Right lobe of liver (tissue), 6 donors: ENCODE data around the gene SLC7A10. TPM values are rescaled to one million over a fixed set of nuclear protein-coding genes. Genes with fewer than 3 reads are reported as not detected.

Experiments used
- ATAC-seq, 4 donors: fragments of 200-7000 bp; cut with Tn5 transposase; one replicate each; pipeline ENCODE4 v1.9.1; 2020; ENCODE audit warnings: mild to moderate bottlenecking in 4 of 4, moderate library complexity in 4 of 4
- DNase-seq, 3 donors: peaks; one replicate each; pipeline ENCODE4 v3.0.0-alpha.2; 2020
- H3K27ac ChIP-seq, 3 donors: fragments of 200-600 bp; one replicate each; pipeline ENCODE4 v1.8.0; 2022
- H3K27me3 ChIP-seq, 2 donors: fragments of 200-600 bp; one replicate each; pipeline ENCODE4 v1.8.0; 2022
- H3K36me3 ChIP-seq, 4 donors: fragments of 200-600 bp; sonication (generic) in 1 of 4; one replicate each; pipeline versions ENCODE4 v1.5.1 to v1.8.0; 2017 to 2022; ENCODE audit warnings: control low read depth in 1 of 4
- H3K4me1 ChIP-seq, 4 donors: fragments of 200-600 bp; sonication (generic) in 1 of 4; one replicate each; pipeline versions ENCODE4 v1.5.1 to v1.8.0; 2017 to 2022; ENCODE audit warnings: control low read depth in 1 of 4
- H3K4me3 ChIP-seq, 3 donors: fragments of 200-600 bp; one replicate each; pipeline ENCODE4 v1.8.0; 2022
- H3K9me3 ChIP-seq, 4 donors: fragments of 200-600 bp; sonication (generic) in 1 of 4; one replicate each; pipeline versions ENCODE4 v1.5.1 to v1.8.0; 2017 to 2022; ENCODE audit warnings: control low read depth in 1 of 4
- CTCF ChIP-seq, 4 donors: fragments of 200-600 bp in 3 of 4; fragments of 450-650 bp in 1 of 4; IDR thresholded peaks; one replicate each; pipeline versions ENCODE4 v1.5.1 to v1.8.0; 2016 to 2022; ENCODE audit warnings: antibody characterized with exemption in 4 of 4, mild to moderate bottlenecking in 2 of 4
- POLR2A ChIP-seq: fragments of 450-650 bp; IDR thresholded peaks from one replicate; pipeline ENCODE4 v1.6.1; 2017; ENCODE audit warnings: antibody characterized with exemption, mild to moderate bottlenecking
- WGBS: methylation state at CpG from one replicate; pipeline ENCODE4 v1.1.6; 2018; ENCODE audit warnings: low coverage, low lambda C conversion rate; ENCODE audit not compliant: insufficient coverage; ENCODE audit errors: missing lambda C conversion rate; 5-methylcytosine and 5-hydroxymethylcytosine counted together
- intact Hi-C, 2 donors: fragments of 100-400 bp; cut with DNase I; formaldehyde crosslinking; loops; one replicate each; pipeline versions ENCODE4 v1.11.2 to v1.14.1; 2022
- total RNA-seq, 6 experiments: library from RNA; depleted of rRNA in 2 of 6; stranded (reverse); fragments of >200 nt in 2 of 6; fragmentation: NEBNext Ultra II Directional in 3 of 6; extraction: Animal tissue kit (Norgen Biotek cat#: 25700) in 3 of 6; gene quantifications; one replicate each; pipeline versions ENCODE4 v1.1.0 to v1.2.4, GENCODE V29; 2016 to 2023
- donor health status: DM: no; HTN: yes; CAD: no.
- donor health status: DM: no; HTN: no; CAD: no.
- donor health status: DM: no; HTN: no; CAD: no.
- donor health status: DM: no; HTN: yes; CAD: no.
- donor health status: DM: no; HTN: yes; CAD: no.

The SLC7A10 gene
- total RNA-seq, 6 experiments from 2014 or later: not detected

- DNase-seq (peak in 1 of 3 donors; percentile 12), ATAC-seq (no peak)
- Histone ChIP-seq H3K27me3 (no peaks in the 10 kb centered on the region), H3K36me3 (no peaks in the 10 kb centered on the region), H3K9me3 (no peaks in the 10 kb centered on the region), H3K27ac (no peak overlapping the region), H3K4me3 (no peak overlapping the region), H3K4me1 (peaks cover 0 to 35% (median 14%) of the 10 kb centered on the region in 4 donors)
- TF ChIP-seq CTCF (IDR thresholded peaks at IDR 0.05): no peak
- TF ChIP-seq POLR2A: no peak
- intact Hi-C loops: no loop called here
- 74% methylated on average over 4 of the region's 12 CpGs for WGBS
Observed at GRCh38 chr19:33271246-33272021, 45.8 kb upstream of the SLC7A10 start.

GRCh38 chr19:33270769-33271168, 45.1 kb upstream of the SLC7A10 start:
- no peak overlapping the region for H3K4me3 ChIP-seq
- 78% methylated on average over 1 of the region's 1 CpG for WGBS
- no peak for TF ChIP-seq CTCF (IDR thresholded peaks at IDR 0.05)
- no peak for TF ChIP-seq POLR2A
- no peaks in the 10 kb centered on the region for H3K9me3 ChIP-seq
- H3K27ac ChIP-seq: no peak overlapping the region
- intact Hi-C loops: no loop called here
- H3K27me3 ChIP-seq: no peaks in the 10 kb centered on the region
- H3K36me3 ChIP-seq: no peaks in the 10 kb centered on the region
- peaks cover 0 to 29% (median 12%) of the 10 kb centered on the region in 4 donors for H3K4me1 ChIP-seq
- DNase-seq: no peak
- ATAC-seq: no peak

- Histone ChIP-seq H3K27me3 (no peaks in the 10 kb centered on the region), H3K4me3 (no peak overlapping the region), H3K9me3 (no peaks in the 10 kb centered on the region), H3K27ac (no peak overlapping the region), H3K4me1 (peaks cover 0 to 11% (median 3%) of the 10 kb centered on the region in 4 donors), H3K36me3 (no peaks in the 10 kb centered on the region)
- DNase-seq: peak in 2 of 3 donors; percentile 12 to 46
- intact Hi-C loops: no loop called here
- no CpG with 5 or more reads among the region's 10 CpGs for WGBS
- ATAC-seq: no peak
- TF ChIP-seq POLR2A: no peak
- no peak for TF ChIP-seq CTCF (IDR thresholded peaks at IDR 0.05)
Observed at GRCh38 chr19:33269016-33269415, 43.4 kb upstream of the SLC7A10 start.

- no CpG with 5 or more reads among the region's 22 CpGs for WGBS
- no peaks in the 10 kb centered on the region for H3K27me3 ChIP-seq
- DNase-seq: peak in 2 of 3 donors; percentile 29 to 59
- no peak overlapping the region for H3K27ac ChIP-seq
- no peaks in the 10 kb centered on the region for H3K36me3 ChIP-seq
- H3K4me3 ChIP-seq: no peak overlapping the region
- no peaks in the 10 kb centered on the region for H3K9me3 ChIP-seq
- H3K4me1 ChIP-seq: peaks cover 0 to 5% (median 0%) of the 10 kb centered on the region in 4 donors
- intact Hi-C loops: no loop called here
- TF ChIP-seq CTCF (IDR thresholded peaks at IDR 0.05): no peak
- no peak for TF ChIP-seq POLR2A
- ATAC-seq: peak in 3 of 4 donors; percentile 8 to 31 (median 9)
Observed at GRCh38 chr19:33268162-33268991, 42.7 kb upstream of the SLC7A10 start.
